ENCODE data around the gene RAP1GAP2.

GRCh38 chr17:2911755-2912111 lies 115.5 kb downstream of the RAP1GAP2 start:
- TF ChIP-seq CTCF (IDR thresholded peaks at IDR 0.05), result no peak
- no peak for TF ChIP-seq POLR2A (IDR thresholded peaks at IDR 0.05)

Measured in Peyer's patch (tissue), 4 donors.